ENCODE measurements around the gene CTAGE4.
"Not testable (repeated sequence)": the region's sequence is repeated elsewhere in the genome, so short reads cannot be mapped to it uniquely, and the experiment has no call there.

The CTAGE4 gene

DNA sequence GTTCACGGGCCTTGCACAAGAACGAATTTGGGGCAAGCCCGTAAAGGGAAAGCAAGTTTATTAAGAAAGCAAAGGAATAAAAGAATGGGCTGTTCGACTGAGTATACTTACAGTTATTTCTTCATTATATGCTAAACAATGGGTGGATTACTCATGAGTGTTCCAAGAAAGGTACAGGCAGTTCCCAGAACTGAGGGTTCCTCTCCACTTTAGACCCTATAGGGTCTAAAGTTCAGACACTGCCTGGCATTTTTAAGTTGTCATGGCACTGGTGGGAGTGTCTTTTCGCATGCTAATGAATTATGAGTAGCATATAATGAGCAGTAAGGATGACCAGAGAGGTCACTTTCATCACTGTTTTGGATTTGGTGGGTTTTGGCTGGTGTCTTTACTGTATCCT is 22.0 kb downstream of the CTAGE4 start:
- DNase-seq (ENCODE audit: low spot score): not testable (repeated sequence)

DNA sequence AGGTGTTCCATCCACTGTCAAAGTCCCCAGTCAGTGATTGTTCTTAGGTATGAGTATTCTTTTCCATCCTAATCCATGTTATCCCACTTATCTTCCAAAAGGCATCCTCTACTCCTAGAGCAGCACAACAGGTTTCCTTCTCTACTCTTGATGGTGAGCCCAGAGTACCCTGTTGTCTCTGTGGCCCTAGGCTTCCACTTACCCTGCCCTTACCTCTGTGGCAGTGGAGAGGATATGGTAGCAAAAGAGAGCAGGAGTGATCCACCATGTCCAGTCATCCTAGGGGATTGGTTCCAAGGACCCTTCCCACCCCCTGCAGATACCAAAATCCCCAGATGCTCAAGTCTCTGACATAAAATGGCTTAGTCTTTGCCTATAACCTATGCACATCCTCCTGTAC is 33.9 kb downstream of the CTAGE4 start:
- DNase-seq (ENCODE audit: low spot score): not testable (repeated sequence)

DNA sequence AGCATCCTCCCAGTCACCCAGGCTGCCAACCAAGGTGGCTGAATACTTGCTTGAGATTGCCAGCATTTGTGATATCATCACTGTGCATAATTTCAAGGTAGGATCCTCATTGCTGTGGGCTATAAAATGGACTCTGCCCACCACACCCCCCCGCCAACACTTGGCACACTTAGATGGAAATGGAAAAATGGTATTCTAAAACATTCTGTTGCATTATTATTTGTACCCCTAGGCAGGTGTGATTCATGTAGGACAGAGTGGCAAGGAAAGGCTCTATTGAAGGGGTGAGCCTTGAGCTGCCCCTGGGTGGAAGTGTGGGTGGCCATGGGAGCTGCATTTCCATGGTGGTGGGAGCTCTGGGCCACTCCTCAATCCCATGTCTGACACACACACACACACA is 35.3 kb downstream of the CTAGE4 start:
- not testable (repeated sequence) for DNase-seq (ENCODE audit: low spot score)

DNA sequence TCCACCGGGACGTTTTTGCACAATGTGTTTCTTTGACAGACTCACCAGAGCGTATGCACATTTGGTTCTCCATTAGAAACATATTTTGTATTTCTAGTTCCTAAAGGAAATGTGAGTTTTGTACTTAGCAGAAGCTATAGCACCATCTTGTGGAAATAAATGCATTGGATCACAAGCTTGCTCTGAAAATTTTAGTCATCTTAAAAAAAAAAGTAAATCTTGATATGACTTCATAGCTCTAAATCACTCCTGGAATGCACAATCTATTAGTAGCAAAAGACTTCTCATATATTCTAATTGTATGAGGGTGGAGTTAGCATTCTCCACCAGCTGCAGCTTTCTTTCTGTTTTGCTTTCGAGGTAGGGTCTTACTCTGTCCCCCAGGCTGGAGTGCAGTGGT is 35.9 kb downstream of the CTAGE4 start:
- DNase-seq (ENCODE audit: low spot score): not testable (repeated sequence)

DNA sequence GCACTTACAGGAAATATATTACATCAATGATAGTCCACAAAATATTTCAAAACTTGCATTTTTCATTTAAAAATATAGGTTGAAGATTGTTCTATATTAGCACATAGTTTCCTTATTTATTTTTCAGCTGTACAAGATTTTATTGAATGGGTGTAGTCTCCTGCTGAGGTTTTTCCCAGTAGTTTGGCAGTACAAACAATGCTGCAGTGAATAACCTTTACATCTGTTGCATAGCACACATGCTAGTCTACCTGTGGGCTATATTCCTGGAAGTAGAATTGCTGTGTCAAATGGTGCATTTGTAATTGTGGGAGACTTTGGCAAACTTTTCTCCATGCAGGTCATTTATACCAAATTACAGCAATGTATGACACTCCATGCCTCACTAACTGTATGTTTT is 37.3 kb downstream of the CTAGE4 start:
- DNase-seq (ENCODE audit: low spot score): not testable (repeated sequence)

DNA sequence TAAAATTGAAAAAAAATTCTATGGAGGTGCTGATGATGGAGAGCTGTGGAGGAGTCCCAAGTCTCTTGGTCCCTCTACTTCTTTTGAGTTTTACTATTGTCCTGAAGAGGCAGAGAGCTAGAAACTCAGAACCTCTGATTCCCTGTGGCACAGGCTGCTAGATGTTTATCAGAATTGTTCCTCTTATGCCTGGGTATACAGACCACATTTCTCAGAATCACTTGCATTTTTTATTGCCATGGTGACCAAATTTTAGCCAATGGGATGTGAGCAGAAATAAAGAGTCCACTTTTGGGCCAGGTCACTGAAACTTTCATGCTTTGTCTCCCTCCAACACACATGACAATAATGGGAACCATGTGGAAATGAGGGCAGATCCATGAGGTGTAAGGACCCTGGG is 40.4 kb downstream of the CTAGE4 start:
- not testable (repeated sequence) for DNase-seq (ENCODE audit: low spot score)

DNA sequence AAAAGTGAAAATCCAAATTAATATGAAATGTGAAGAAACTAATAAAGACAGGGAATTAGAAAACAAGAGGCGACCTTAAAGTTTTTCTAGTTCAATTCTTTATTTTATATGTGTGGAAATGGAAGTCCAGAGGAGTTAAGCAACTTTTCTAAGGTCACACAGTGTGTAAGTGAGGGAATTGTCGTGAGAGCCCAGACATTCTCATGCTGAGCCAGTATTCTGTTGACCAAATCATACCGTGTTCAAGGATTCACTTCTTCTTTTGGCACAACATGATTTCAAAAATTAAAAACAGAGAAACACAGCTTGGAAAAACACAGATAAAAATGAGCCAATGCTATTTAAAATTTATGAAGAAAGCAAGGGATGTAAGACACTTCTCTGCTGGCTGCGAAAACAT is 43.6 kb downstream of the CTAGE4 start:
- DNase-seq (ENCODE audit: low spot score): not testable (repeated sequence)

DNA sequence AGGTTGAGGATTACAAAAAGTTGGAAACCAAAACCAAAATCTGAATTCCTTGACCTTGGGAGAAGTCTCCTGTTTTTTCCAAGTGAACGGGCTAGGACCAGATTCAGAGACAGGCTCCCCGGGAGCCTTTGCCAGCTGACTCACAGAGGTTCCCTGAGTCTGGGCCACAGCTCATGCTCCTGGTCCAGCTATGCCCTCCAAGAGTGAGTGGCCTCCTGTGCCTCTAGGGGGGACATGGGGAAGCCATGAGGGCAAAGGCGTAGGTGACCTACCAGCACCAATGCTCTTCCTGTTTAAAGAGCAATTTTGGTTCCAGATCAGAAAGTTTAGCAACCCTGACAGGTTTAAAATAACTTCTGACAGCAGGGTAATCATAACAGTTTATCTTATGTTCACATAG is 45.5 kb downstream of the CTAGE4 start:
- DNase-seq (ENCODE audit: low spot score): not testable (repeated sequence)

DNA sequence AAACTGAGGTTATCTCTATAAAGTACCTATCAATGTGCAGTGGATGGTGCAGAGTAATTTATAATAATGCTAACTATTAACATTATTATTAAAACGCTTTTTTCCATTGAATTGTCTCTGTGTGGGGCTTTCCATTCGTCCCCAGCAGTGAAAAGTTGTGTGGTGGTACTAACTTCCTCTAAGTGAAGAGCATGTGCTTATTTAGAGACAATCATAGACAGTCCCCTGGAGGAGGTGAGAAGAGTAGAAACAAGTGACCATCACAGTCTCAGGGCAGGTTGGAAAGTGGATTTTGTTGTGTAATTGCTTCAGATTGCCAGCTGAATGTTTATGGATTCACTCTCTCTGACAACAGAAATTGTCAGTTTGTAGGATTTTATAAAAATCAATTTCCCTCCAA is 47.8 kb downstream of the CTAGE4 start:
- DNase-seq (ENCODE audit: low spot score): not testable (repeated sequence)

DNA sequence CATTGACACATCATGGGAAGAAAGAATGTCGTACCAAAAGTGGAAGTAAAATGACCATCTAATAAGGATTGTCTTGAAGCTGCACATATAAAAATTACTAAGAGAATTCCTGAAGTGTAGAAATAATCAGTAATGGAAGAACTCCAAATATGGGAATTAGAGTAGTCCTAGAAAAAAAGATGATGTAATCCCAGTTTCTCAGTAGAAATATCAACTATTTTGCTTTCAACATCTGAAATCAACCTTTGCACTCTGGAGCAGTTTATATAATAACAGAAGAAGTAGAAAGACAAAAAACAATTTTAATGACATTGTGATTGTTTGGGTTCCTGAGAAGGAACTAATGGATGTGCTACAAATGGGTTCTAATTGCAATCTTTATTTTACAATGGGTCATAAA is 49.8 kb downstream of the CTAGE4 start:
- DNase-seq (ENCODE audit: low spot score): not testable (repeated sequence)
